Measurements from ENCODE around the gene RAI14.

- TF ChIP-seq CTCF (IDR thresholded peaks at IDR 0.05) (no peak), POLR2A (IDR thresholded peaks at IDR 0.05) (no peak)
Measured at GRCh38 chr5:34844999-34845398, 188.9 kb downstream of the RAI14 start.

Measured in body of pancreas (tissue), 4 donors.